RWPE2 (cell line): ENCODE measurements around the gene FBXL17.

Experiments
- ATAC-seq: fragments of 200-7000 bp; cut with Tn5 transposase; 3 replicates; pipeline ENCODE4 v1.9.1; 2021; ENCODE audit warnings: low read depth
- DNase-seq: peaks from one replicate; pipeline ENCODE4 v3.0.0-alpha.2; 2020; ENCODE audit warnings: low spot score
- H3K27ac ChIP-seq: fragments of 450-650 bp; 2 replicates; pipeline ENCODE4 v1.5.1; 2017; ENCODE audit warnings: mild to moderate bottlenecking; ENCODE audit not compliant: poor library complexity, severe bottlenecking
- H3K27me3 ChIP-seq: fragments of 250-450 bp; sonication (Bioruptor Pico); 2 replicates; pipeline ENCODE4 v1.5.1; 2021; ENCODE audit warnings: mild to moderate bottlenecking, moderate library complexity; ENCODE audit not compliant: insufficient read depth, poor library complexity, severe bottlenecking
- H3K36me3 ChIP-seq: fragments of 250-450 bp; sonication (Bioruptor Pico); 2 replicates; pipeline ENCODE4 v1.5.1; 2020; ENCODE audit warnings: low read depth, mild to moderate bottlenecking, moderate library complexity
- H3K4me1 ChIP-seq: fragments of 250-450 bp; sonication (Bioruptor Pico); 2 replicates; pipeline ENCODE4 v1.5.1; 2021; ENCODE audit warnings: mild to moderate bottlenecking, moderate library complexity; ENCODE audit not compliant: insufficient read depth, poor library complexity, severe bottlenecking
- H3K4me3 ChIP-seq: fragments of 250-450 bp; sonication (Bioruptor Pico); 2 replicates; pipeline ENCODE4 v1.5.1; 2021; ENCODE audit warnings: mild to moderate bottlenecking, moderate library complexity; ENCODE audit not compliant: severe bottlenecking
- H3K9me3 ChIP-seq: fragments of 250-450 bp; sonication (Bioruptor Pico); 2 replicates; pipeline ENCODE4 v1.5.1; 2021; ENCODE audit warnings: mild to moderate bottlenecking, moderate library complexity; ENCODE audit not compliant: severe bottlenecking
- TF ChIP-seq, protein P1 (sequence below): fragments of 450-650 bp; IDR thresholded peaks from one replicate; pipeline ENCODE4 v1.5.1; 2017; ENCODE audit warnings: mild to moderate bottlenecking, moderate library complexity; ENCODE audit not compliant: poor library complexity, severe bottlenecking

The FBXL17 gene

DNA sequence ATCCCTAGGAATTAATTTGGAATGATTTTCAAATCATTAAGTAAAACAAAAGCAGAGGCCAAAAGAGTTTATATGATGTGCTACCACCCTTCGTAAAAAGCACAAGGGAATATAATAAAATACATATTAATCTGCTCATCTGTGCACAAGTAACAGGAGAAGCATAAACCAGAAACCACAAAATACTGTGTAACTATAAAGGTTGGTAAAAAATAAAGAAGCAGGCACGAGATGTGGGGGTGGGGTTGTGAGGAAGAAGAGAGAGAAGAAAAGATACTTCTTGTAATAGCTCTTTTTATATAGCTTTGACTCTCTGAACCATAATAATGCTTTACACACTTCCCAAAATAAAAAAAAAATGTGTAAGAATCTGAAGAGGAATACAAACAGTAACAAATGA lies 496.3 kb downstream of the FBXL17 start:
- ATAC-seq, result no peak
- Histone ChIP-seq H3K9me3 (no peaks in the 10 kb centered on the region), H3K27ac (no peak overlapping the region), H3K36me3 (no peaks in the 10 kb centered on the region), H3K27me3 (no peaks in the 10 kb centered on the region), H3K4me1 (no peaks in the 10 kb centered on the region), H3K4me3 (no peak overlapping the region)
- no peak for DNase-seq
- TF ChIP-seq, protein P1, sequence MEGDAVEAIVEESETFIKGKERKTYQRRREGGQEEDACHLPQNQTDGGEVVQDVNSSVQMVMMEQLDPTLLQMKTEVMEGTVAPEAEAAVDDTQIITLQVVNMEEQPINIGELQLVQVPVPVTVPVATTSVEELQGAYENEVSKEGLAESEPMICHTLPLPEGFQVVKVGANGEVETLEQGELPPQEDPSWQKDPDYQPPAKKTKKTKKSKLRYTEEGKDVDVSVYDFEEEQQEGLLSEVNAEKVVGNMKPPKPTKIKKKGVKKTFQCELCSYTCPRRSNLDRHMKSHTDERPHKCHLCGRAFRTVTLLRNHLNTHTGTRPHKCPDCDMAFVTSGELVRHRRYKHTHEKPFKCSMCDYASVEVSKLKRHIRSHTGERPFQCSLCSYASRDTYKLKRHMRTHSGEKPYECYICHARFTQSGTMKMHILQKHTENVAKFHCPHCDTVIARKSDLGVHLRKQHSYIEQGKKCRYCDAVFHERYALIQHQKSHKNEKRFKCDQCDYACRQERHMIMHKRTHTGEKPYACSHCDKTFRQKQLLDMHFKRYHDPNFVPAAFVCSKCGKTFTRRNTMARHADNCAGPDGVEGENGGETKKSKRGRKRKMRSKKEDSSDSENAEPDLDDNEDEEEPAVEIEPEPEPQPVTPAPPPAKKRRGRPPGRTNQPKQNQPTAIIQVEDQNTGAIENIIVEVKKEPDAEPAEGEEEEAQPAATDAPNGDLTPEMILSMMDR, result no peak

GRCh38 chr5:107884871-107885270 lies 497.0 kb downstream of the FBXL17 start:
- DNase-seq, result no peak
- Histone ChIP-seq H3K4me1 (no peaks in the 10 kb centered on the region), H3K4me3 (no peak overlapping the region), H3K27me3 (no peaks in the 10 kb centered on the region), H3K36me3 (no peaks in the 10 kb centered on the region), H3K9me3 (no peaks in the 10 kb centered on the region), H3K27ac (no peak overlapping the region)
- ATAC-seq, result no peak
- TF ChIP-seq, protein P1, result no peak

- Histone ChIP-seq H3K27ac (no peak overlapping the region), H3K4me3 (no peak overlapping the region), H3K27me3 (no peaks in the 10 kb centered on the region), H3K9me3 (no peaks in the 10 kb centered on the region), H3K4me1 (no peaks in the 10 kb centered on the region), H3K36me3 (no peaks in the 10 kb centered on the region)
- TF ChIP-seq, protein P1, result no peak
- ATAC-seq (no peak), DNase-seq (no peak)
Observed at GRCh38 chr5:107878661-107879060, 503.2 kb downstream of the FBXL17 start.

GRCh38 chr5:107876906-107877305 lies 505.0 kb downstream of the FBXL17 start:
- H3K9me3 ChIP-seq, result no peaks in the 10 kb centered on the region
- no peak for DNase-seq
- TF ChIP-seq, protein P1, result no peak

DNA sequence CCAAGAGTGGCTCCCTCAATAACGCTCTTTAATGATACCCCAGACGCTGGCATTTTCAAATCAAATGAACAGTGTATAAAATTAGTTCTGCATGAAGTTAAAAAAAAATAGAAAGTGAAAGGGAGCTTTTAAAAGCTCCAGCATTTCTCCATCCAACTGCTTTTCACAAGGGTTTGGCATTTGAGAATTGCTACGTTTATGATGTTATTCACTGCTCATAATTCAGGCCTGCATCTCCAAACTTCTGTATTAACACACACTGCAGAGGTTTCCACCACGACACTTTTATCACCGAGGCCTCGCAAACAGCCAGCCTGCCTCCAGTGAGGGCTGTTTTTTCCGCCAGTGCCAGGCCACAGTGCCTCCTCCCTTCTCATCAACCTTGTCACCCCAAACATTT lies 505.6 kb downstream of the FBXL17 start:
- H3K27ac ChIP-seq, result no peak overlapping the region
- H3K9me3 ChIP-seq, result no peaks in the 10 kb centered on the region
- no peak for ATAC-seq
- no peak overlapping the region for H3K4me3 ChIP-seq
- no peaks in the 10 kb centered on the region for H3K4me1 ChIP-seq
- no peaks in the 10 kb centered on the region for H3K36me3 ChIP-seq
- no peak for DNase-seq
- TF ChIP-seq, protein P1, result no peak
- no peaks in the 10 kb centered on the region for H3K27me3 ChIP-seq

More at GRCh38 chr5:107876906-107877305, 505.0 kb downstream of the FBXL17 start:
- Histone ChIP-seq H3K36me3 (no peaks in the 10 kb centered on the region), H3K27me3 (no peaks in the 10 kb centered on the region), H3K4me1 (no peaks in the 10 kb centered on the region), H3K27ac (no peak overlapping the region), H3K4me3 (no peak overlapping the region)
- no peak for ATAC-seq
